Activated CD8-positive, alpha-beta memory T cell treated with anti-CD3 and anti-CD28 coated beads, Interleukin-2, amount 50 U/mL, for 24 hours (primary cell): ENCODE data around the gene RICTOR.
"Not testable (repeated sequence)": the region's sequence is repeated elsewhere in the genome, so short reads cannot be mapped to it uniquely, and the experiment has no call there.

Source experiments
- DNase-seq: peaks from one replicate; pipeline ENCODE4 v3.0.0-alpha.2; 2020; ENCODE audit errors: extremely low read depth

Gene RICTOR

GRCh38 chr5:39009981-39010380 is 64.2 kb downstream of the RICTOR start:
- no peak for DNase-seq

- no peak for DNase-seq
These were observed 64.9 kb downstream of the RICTOR start for GRCh38 chr5:39009280-39009679.

GRCh38 chr5:39006650-39007049 is 67.5 kb downstream of the RICTOR start:
- DNase-seq: no peak

DNA sequence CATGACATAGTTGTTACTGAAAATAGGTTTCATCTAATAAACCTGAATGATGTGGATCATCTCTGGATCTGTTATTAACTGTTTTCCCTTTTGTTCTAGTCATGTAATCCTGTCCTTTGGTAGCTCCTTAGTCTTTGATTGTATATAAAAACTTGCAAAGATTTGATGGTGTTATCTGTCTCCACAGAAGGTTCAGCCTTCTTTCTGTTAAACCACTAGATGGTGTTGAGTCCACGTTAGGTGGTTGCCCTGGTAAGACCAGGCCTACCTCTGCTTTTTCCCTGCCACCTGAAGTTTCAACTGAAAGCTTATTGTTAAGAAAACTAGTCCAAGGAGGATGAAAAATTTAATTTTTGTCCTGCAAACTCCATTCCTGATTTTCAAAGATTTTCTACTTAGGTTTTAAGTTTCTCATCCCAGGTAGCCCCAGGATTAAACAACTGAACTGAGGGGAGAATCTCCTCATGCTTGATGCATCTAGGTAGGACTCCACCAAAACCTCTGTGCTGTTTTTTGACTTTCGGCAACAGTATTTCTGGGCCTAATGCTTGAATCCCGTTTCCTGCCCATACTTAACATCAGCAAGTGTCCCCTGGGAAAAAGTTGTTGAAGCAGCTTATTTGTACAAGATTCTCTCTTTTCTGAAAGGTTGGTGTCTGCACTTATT is 68.5 kb downstream of the RICTOR start:
- DNase-seq: no peak

DNA sequence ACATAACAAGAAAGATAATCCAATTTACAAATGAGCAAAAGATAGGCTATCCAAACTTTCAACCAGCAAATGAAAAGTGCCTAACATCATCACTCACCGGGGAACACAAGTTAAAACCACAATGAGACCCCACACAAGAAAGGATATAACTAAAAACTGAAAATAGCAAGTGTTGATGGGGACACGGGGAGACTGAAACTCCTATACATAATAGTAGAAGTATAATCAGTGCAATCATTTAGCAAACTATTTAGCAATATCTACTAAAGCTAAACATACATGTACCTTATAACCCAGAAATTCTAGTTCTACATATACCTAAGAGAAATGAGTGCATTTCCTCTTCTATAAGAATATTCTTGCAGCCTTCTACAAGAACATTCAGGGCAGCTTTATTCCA is 72.5 kb downstream of the RICTOR start:
- DNase-seq: no peak

GRCh38 chr5:38999037-38999436 is 75.2 kb downstream of the RICTOR start:
- DNase-seq: no peak

DNA sequence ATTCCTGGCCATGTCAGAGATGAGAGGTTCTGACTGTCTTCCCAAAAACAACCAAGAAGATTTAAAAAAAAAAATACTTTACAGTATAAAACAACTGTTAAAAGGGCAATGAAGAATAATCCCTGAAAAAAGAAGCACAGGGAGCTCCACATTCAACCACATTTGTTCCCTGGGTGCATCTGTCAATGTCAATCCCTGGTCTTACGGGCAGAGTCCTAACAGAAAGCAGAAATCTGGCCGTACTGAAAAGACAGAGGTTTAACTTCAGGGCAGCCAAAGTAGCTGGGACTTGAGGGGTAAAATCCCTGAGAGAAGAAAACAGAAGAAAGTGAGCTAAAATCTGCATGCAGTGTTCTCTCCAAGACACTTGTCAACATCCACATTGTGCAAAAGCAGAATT is 76.6 kb downstream of the RICTOR start:
- no peak for DNase-seq

DNA sequence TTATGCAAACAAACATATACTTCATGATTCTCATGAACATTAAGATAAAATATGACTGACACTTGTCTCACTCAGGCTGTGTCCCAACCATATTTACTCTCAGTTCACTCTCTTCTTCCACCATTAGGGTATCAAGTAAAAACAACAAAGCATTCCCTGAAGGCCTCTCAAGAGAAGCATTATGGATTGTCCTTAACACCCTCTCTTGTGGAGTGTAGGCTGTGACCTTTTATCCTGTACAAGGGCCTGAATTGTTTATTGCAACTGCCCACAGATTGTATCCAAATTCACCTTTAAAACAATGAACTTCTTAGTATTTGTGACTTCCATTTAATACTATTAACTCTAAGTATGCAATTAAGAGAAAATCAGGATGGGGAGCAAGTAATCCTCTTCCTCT is 78.1 kb downstream of the RICTOR start:
- DNase-seq: no peak

- DNase-seq: no peak
These were observed 79.8 kb downstream of the RICTOR start for GRCh38 chr5:38994324-38994927.

DNA sequence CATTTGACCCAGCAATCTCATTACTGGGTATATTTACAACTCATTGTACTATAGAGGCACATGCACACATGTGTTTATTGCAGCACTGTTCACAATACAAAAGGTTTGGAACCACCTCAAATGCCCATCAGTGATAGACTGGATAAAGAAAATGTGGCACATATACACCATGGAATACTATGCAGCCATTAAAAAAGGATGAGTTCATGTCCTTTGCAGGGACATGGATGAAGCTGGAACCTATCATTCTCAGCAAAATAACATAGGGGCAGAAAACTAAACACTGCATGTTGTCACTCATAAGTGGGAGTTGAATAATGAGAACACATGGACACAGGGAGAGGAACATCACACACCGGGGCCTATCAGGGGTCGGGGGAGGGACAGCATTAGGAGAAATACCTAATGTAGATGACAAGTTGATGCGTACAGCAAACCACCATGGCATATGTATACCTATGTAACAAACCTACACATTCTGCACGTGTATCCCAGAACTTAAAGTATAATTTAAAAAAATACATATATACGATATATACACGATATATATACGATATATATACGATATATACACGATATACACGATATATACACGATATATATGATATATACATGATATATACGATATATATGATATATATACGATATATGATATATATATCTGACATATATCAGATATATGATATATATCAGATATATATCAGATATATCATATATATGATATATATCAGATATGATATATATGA is 84.1 kb downstream of the RICTOR start:
- not testable (repeated sequence) for DNase-seq

GRCh38 chr5:38985909-38986452 is 88.2 kb downstream of the RICTOR start:
- no peak for DNase-seq

DNA sequence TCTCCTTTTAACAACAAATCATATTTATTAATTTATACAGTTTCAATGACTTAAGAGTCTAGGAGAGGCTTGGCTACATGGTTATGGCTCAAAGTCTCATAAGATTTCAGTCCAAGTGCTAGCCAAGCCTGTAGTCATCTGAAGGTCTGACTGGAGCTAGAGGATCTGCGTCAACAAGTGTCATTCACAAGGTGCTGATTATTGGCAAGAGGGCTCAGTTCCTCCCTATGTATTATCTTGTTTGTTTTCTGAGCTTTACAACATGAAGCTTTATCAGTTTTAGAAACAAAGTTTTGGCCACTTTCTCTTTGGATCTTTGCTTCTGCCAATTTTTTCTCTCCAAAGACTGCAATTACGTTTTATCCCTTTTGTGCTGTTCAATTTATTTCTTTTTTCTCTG is 94.7 kb downstream of the RICTOR start:
- no peak for DNase-seq

DNA sequence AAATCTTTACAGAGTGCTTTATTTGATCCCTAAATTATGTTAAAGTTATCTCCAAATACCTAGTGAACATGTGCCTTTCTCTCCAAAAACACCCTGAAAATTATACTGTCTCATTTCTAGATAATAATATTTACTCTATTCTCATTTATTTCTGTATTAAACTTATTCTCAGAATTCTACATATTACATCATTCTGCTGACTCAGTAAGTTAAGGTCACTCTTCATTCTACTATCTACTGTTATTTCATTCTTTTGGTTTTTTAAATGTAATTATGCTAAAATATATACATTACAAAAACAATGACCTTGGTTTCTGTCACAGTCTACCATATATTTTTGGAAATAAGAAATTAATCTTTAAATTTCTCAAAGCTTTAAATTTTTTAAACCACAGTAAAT is 96.2 kb downstream of the RICTOR start:
- no peak for DNase-seq

GRCh38 chr5:38968665-38969064 is 105.5 kb downstream of the RICTOR start:
- DNase-seq: no peak

DNA sequence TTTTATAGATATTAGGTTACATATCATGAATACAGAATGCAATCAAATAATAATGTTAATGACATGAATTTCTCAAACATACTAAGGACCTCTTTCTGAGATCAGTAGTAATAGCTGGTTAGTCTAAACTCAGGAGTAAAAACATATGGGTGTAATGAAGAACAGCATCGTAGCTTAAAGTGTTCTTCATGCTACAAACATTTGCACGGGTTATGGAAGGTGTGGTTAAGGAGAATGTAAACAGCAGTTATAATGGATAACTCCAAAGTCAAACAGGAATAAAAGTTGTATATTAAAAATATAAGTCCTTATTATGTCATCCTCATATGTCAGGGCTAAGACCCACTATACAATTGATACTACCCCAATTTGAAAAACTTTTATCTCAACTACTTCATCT is 112.5 kb downstream of the RICTOR start:
- DNase-seq: no peak

DNA sequence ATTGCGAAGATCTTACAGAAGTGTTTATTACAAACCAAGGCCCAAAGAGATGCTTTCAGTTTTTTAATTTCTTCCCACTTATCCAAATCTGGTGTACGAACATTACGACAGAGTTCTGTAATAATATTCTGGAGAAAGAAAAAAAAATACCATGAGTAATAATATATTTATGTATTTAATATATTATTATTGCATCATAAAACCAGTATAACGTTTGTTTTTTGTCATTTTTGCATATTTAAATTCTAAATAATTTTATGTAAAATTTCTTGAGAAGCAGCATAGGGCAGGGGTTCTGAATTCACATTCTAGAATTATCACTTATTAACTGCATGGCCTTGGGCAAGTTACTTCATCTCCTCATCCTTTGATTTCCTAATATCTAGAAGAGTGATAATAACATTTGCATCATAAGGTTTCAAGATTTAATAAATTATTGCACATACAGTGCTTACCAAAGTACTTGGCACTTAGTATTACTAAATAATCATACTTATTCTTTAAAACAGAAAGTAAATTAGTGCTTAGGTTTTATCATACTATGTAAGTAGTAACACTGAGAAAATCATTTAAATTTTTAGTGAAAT is 120.7 kb downstream of the RICTOR start:
- DNase-seq: no peak

DNA sequence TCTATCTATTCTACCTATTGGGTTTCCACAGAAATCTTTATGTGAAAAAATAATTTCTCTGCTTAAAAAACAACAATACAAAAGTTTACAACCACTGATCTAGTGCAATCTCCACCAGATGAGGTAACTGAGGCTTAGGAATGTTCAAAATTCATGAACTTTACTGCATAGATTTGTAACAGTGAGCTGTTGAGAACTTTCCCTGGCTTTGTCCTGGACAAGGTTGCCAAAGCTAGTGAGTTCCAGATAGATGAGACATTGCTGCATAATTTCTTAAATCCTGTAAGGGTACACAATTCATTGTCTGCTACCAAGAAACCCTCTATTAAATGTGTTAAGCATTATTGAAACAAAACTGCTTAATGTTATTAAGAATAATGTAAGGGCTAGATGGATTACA is 125.7 kb downstream of the RICTOR start:
- no peak for DNase-seq

DNA sequence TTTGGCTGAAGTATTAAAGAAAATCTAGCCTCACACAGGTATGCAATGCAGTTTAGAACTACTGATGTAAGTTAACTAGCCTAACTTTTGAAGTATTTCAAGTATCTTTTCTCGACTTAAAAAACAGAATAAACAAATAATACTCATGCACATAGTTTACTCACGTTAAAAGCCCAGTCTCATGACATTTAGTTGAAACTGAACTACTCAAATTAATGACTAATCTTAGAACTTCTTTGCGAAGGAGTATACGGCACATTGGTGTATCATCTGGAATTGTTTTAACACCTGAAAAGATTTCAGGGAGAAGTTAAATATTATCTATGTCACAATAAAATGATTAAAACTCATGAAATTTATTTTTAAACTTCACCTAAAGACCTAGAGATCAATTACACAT is 129.9 kb downstream of the RICTOR start:
- no peak for DNase-seq

DNA sequence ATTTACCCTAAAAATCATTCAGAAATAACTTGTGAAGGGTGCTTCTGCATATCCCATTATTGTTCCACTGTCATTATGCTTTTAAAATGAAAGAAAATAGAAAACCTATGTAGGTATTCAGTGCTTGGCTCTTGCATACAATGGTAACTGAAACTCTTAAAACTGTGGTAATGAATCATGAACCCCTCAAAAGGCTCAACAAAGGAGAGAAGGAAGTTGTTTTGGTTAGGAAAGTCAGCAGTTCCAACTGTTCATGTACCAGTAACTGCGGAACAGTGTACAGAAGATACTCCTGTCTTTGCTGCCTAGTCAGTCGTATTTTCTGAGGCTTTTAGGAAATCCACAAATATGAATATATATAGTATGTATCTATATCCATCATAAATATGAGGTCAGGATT is 132.3 kb downstream of the RICTOR start:
- DNase-seq: no peak

- no peak for DNase-seq
These were observed 133.9 kb downstream of the RICTOR start for GRCh38 chr5:38940230-38940858.

- no peak for DNase-seq
These were observed 135.2 kb downstream of the RICTOR start for GRCh38 chr5:38938973-38939372.

DNA sequence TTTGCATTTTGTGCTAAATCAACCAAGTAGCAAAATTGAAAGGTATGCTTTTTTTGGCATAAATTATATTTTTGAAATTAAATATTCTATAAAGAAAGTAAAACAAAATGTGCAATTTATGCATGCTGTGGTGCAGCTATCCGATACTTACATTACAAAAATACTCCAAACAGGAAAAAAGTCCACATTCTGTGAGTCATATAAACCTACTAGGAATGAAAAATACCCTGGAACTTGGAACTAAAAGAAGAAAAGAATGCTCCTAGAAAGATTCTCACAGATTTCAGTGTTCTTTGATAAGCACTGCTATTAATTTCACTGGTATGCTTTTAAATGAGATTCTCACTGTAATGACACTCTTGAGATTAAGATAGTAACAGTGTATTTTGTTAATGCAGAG is 135.8 kb downstream of the RICTOR start:
- no peak for DNase-seq
